ENCODE results near the gene PSMC3IP. TPM values are rescaled to one million over a fixed set of nuclear protein-coding genes. Genes with fewer than 3 reads are reported as not detected.

PSMC3IP gene
- polyA plus RNA-seq, 1 donor from 2014 or later = 22.5 TPM

- Histone ChIP-seq H3K36me3 (ENCODE audit: insufficient read depth, low read length) (no peaks in the 10 kb centered on the region), H3K79me2 (replicated peaks; ENCODE audit: insufficient read depth, low read length) (peaks cover 14% of the 10 kb centered on the region), H3K9me3 (ENCODE audit: low read length) (no peaks in the 10 kb centered on the region), H2AFZ (ENCODE audit: low read depth, low read length) (peak overlapping the region; percentile 62), H3F3A (ENCODE audit: insufficient read depth, low read length, poor library complexity, severe bottlenecking) (no peaks in the 10 kb centered on the region), H3K4me3 (ENCODE audit: low read length) (peak overlapping the region; percentile 93), H3K9ac (ENCODE audit: low read length) (peak overlapping the region; percentile 84), H4K20me1 (ENCODE audit: insufficient read depth) (no peaks in the 10 kb centered on the region), H3K4me2 (ENCODE audit: low read length) (peak overlapping the region; percentile 76), H3K27ac (ENCODE audit: low read length) (peak overlapping the region; percentile 81), H3K27me3 (ENCODE audit: insufficient read depth, low read depth, low read length) (no peaks in the 10 kb centered on the region), H3K9me2 (ENCODE audit: insufficient read depth, low read length) (no peaks in the 10 kb centered on the region)
- TF ChIP-seq TAF1 (IDR thresholded peaks at IDR 0.05; ENCODE audit: low read depth) (no peak), EP300 (conservative IDR thresholded peaks at IDR 0.05; ENCODE audit: poor library complexity, severe bottlenecking) (no peak), RAD21 (conservative IDR thresholded peaks at IDR 0.05) (no peak), REST (IDR thresholded peaks at IDR 0.05; ENCODE audit: borderline replicate concordance) (no peak), MXI1 (conservative IDR thresholded peaks at IDR 0.05; ENCODE audit: poor library complexity, severe bottlenecking) (no peak), POLR2AphosphoS5 (IDR thresholded peaks at IDR 0.05) (no peak), CTCF (IDR thresholded peaks at IDR 0.05; ENCODE audit: poor library complexity, severe bottlenecking) (no peak), SMC3 (conservative IDR thresholded peaks at IDR 0.05; ENCODE audit: poor library complexity) (no peak), EZH2 (IDR thresholded peaks at IDR 0.05; ENCODE audit: borderline replicate concordance, insufficient read depth, low read length, poor library complexity, severe bottlenecking) (no peak)
Measured at GRCh38 chr17:42562388-42563142, 15.0 kb downstream of the PSMC3IP start.

GRCh38 chr17:42561897-42562387 is 15.6 kb downstream of the PSMC3IP start, which contains the start of gene COASY:
Gene COASY, plus strand, starts transcription at chr17:42562148. Its CDS starts 475 bp downstream, at chr17:42562623.
- Histone ChIP-seq H3K36me3 (ENCODE audit: insufficient read depth, low read length) (no peaks in the 10 kb centered on the region), H4K20me1 (ENCODE audit: insufficient read depth) (no peaks in the 10 kb centered on the region), H3K9me3 (ENCODE audit: low read length) (no peaks in the 10 kb centered on the region), H2AFZ (ENCODE audit: low read depth, low read length) (peak within 1 kb of the TSS; percentile 62), H3K4me2 (ENCODE audit: low read length) (peak within 1 kb of the TSS; percentile 76), H3K9ac (ENCODE audit: low read length) (peak within 1 kb of the TSS; percentile 84), H3K79me2 (replicated peaks; ENCODE audit: insufficient read depth, low read length) (peaks cover 10% of the 10 kb centered on the region), H3K27me3 (ENCODE audit: insufficient read depth, low read depth, low read length) (no peaks in the 10 kb centered on the region), H3K4me3 (ENCODE audit: low read length) (peak within 1 kb of the TSS; percentile 93), H3K27ac (ENCODE audit: low read length) (peak within 1 kb of the TSS; percentile 81), H3F3A (ENCODE audit: insufficient read depth, low read length, poor library complexity, severe bottlenecking) (no peaks in the 10 kb centered on the region), H3K9me2 (ENCODE audit: insufficient read depth, low read length) (no peaks in the 10 kb centered on the region)
- TF ChIP-seq RAD21 (conservative IDR thresholded peaks at IDR 0.05) (no peak), CTCF (IDR thresholded peaks at IDR 0.05; ENCODE audit: poor library complexity, severe bottlenecking) (no peak), REST (IDR thresholded peaks at IDR 0.05; ENCODE audit: borderline replicate concordance) (no peak), EZH2 (IDR thresholded peaks at IDR 0.05; ENCODE audit: borderline replicate concordance, insufficient read depth, low read length, poor library complexity, severe bottlenecking) (no peak), MXI1 (conservative IDR thresholded peaks at IDR 0.05; ENCODE audit: poor library complexity, severe bottlenecking) (peak; percentile 77), TAF1 (IDR thresholded peaks at IDR 0.05; ENCODE audit: low read depth) (peak; percentile 37), SMC3 (conservative IDR thresholded peaks at IDR 0.05; ENCODE audit: poor library complexity) (peak; percentile 20), POLR2AphosphoS5 (IDR thresholded peaks at IDR 0.05) (peak; percentile 86), EP300 (conservative IDR thresholded peaks at IDR 0.05; ENCODE audit: poor library complexity, severe bottlenecking) (no peak)
